GM18508 (cell line): ENCODE results near the gene DST.
"Not testable (repeated sequence)": the region's sequence is repeated elsewhere in the genome, so short reads cannot be mapped to it uniquely, and the experiment has no call there.

ENCODE experiments used
- ATAC-seq: cut with Tn5 transposase; IDR thresholded peaks from one replicate; pipeline ENCODE4 v1.9.1; 2021; ENCODE audit warnings: moderate number of reproducible peaks; ENCODE audit not compliant: insufficient read depth, unreplicated experiment

Gene DST

DNA sequence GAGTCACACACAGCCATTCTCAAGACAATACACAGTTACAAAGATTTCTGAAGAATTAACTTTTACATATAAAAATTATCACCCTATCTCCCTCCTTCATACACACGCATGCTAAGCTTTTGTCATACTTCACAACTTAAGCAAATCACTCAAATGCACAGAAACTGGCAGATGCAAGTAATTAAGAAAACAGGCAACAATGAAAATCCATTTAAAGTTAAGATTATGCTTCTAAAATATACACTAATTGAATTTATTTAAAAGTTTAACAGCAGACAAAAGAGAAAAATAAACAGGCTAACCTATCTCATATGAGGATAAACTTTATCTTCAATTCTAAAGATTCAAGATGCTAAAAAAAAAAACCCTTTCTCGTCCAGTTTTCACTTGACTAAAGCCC is 68.4 kb downstream of the DST start:
- no peak for ATAC-seq

GRCh38 chr6:56573624-56574023 is 69.1 kb downstream of the DST start:
- no peak for ATAC-seq

DNA sequence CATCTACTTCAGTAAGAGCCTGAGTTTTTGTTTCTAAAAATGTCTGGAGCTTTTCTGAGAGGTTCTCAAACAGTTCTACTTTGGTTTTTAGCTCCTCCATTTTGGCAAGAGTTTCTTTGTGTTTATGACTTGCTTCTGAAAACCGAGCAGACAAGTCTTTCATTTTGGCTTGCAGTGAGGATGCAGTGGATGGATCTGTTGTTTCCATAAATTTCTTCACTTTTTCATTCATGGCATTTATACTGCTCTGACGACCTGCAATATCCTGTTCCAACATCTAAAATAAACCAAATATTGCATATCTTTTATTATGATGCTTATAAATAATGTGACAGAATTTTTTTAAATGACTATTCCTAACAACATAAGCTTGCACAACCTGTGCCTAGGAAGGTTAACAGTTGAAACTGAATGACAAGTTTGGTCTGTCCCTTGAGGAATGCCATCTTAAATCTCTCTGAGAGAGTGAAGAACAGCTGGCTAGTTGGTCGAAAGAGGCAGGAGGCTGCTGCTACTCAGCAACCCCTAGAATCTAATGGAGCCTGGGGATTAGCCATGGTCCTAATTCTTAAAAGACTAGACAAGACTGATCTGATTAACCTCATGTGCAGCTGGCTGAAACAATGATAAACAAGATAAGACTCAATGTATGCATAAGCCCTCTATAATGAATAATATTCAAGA is 69.8 kb downstream of the DST start:
- no peak for ATAC-seq

DNA sequence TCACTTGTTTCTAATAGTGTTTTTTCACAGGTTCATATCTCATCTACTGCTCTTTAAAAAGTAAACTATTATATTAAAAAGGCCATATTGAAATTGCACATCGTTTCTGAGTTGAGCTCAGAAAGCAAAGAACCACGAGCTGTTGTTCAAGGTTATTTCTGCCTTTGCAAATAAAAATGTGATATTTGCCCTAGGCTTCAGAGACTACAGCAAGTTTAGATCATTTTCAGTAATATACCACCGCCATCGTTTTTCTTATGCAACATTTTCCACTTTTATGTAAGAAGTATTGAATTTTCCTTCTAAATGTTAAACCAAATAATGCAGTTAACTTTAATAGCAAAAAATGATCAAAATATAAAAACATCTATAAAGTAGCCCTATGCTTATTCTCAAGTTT is 71.1 kb downstream of the DST start:
- ATAC-seq: no peak

GRCh38 chr6:56570413-56571359 is 72.0 kb downstream of the DST start:
- ATAC-seq: peak; percentile 80

DNA sequence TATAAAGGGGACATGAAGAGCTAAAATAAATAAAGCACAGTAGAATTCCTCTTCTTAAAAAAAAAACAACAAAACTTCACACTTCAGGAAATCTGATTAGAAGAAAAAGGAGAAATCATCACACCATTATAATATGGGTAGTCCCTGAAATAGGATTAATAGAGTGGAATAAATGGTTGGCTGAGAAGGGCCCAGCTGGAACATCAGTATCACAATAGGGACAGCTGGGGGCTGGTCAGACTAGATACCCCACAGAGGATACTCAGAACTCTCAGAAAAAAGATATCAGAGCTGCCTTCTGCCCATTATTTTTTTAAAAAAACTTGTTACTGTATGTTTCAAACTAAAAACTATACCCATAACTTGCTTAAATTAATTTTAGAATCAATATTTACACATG is 75.2 kb downstream of the DST start:
- ATAC-seq: no peak

GRCh38 chr6:56562730-56563129 is 80.0 kb downstream of the DST start:
- not testable (repeated sequence) for ATAC-seq

GRCh38 chr6:56556751-56557540 is 85.7 kb downstream of the DST start:
- ATAC-seq: no peak

DNA sequence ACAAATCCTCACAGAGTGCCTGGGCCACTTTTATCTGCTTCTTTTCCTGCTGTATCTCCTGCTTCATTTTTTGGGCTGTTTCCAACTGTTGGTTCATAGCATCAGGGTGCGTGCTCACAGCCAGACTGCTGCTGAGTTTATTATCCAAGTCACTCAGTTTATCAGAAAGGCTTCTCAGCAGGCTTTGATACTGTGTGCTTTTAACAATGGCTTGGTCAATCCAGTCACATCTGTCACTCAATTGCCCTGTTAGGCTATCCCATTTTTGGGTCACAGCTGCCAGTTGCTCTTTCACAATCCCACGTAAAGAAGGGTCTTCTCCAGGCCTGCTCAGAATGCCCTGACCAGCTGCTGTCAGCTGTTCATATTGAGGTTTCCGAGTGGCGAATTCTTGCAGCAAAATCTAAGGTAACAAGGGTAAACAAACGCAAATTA is 87.2 kb downstream of the DST start:
- ATAC-seq: no peak

DNA sequence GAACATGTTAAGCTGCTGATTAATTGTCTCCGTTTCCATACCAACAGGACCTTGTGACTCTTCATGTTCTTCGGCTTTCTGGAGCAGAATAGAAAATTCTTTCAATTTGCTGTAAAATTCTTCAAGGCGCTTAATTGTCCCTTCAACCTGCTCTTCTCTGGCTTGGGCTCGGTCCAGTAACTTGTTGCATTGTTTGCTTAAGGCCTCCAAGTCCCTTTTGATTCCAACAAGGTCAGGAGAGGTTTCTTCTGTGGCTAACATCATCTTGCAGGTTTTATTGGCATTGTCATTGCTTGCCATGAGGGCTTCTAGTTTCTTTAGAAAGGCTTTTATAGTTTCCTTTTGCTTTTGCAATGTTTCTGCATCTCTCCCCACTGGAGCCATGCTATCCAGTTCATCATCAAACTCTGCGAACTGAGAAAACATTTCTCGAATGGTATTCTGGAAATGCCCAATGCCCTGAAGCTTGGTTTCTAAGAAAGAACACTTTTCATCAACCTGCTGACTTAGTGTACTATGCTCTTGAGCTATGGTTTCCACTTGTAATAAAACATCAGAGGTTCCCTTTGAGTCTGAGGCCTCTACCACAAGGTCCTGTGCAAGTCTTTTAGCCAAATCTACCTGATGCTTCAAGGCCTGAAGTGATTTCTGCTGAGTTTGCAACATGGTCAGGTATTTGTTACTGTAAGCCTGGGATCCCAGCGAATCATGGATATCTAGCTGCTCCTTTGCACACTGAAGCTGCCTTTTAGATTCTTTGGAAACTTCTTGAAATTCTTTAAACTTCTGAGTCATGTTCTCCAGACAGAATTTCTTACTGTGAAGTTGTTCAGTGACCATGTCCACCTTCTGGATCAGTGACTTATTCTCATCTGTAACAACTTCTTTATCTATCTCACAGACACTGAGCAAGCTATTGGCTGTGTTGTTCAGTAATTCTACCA is 90.2 kb downstream of the DST start:
- ATAC-seq: no peak

DNA sequence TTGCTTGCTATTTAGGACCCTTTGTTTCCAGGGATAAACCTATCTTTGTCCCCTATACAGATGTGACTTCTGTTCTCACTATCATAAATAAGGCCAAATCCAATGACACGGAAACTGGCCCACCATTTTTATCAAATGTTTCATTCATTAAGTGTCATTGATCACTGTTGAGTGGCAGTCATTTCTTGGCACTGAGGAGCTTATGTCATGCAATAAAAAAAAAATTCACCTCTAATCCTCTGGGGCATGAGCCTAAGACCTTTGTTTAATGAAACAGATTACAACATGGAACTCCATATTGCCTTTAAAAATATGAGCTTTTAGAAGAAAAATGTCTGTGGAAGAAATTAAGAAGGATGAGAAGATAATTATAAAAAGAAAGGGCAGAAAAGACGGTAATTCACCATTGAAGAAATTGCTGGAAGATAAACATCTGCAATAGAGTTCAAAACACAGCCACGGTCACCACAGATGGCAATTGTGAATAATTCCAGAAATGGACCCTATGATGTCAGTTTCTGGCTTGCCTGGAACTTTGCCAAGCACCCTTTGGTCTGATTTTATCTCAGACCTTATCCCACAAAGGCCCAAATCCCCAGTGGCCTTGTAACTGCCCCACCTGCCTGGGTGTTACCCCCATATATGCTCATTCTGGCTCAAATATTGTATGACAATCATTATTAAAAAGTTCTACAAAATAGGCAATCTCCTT is 91.1 kb downstream of the DST start:
- no peak for ATAC-seq

- ATAC-seq: no peak
Measured at GRCh38 chr6:56550301-56550700, 92.4 kb downstream of the DST start.

DNA sequence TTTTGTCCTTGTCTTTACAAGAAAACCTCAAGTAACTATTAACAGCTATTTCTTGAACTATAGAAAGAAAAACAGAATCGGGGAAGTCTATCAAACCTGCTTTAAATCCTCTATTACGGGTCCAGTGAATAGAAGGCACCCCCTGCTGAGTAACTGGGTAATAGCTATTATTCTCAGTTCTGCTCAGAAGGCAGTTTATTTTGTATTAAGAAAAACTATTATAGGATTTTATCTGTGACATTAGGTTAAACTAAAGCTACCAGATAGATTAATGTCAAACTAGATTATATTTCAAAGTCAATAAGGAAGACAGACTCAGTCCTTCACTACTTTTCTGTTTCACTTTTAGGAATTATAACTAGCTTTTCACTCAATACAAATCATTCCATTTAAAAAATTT is 93.7 kb downstream of the DST start:
- ATAC-seq: no peak

GRCh38 chr6:56547687-56548086 is 95.0 kb downstream of the DST start:
- no peak for ATAC-seq

GRCh38 chr6:56542364-56543331 is 100.0 kb downstream of the DST start:
- ATAC-seq: peak; percentile 95

DNA sequence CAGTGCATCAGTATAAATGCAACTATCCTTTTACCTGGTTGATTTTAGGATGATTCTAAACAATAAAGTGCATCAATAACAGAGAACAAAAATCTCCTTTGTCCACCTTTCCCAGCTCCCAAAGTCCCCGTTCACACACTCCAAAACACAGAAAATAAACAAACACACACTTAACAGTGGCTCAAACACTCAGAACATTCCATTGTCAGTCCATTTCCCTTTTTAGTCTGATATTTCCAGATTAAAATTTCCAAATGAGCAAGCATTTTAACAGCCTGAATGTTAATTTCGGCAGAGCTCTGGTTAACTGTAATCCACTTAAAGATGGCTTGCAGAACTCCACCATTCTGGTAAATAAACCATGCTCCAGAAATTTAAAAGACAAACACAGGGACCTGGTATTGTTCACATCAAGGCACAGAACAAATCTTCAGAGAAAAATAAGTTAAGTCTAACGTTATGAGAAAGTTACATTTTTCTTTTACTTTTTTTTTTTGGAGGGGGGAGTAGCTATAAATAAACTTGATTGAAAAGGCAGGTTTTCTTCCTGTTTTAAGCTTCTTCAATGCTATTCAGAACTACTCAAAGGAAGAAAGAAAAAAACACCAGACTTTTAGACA is 100.8 kb downstream of the DST start:
- ATAC-seq: no peak

GRCh38 chr6:56541030-56541600 is 101.6 kb downstream of the DST start:
- ATAC-seq: no peak
